ENCODE data around the gene CLIC5.

- TF ChIP-seq EZH2 (IDR thresholded peaks at IDR 0.05; ENCODE audit: borderline replicate concordance, insufficient read depth, low read length, poor library complexity, severe bottlenecking) (no peak), CTCF (IDR thresholded peaks at IDR 0.05; ENCODE audit: poor library complexity, severe bottlenecking) (no peak), REST (IDR thresholded peaks at IDR 0.05; ENCODE audit: borderline replicate concordance) (no peak), MXI1 (conservative IDR thresholded peaks at IDR 0.05; ENCODE audit: poor library complexity, severe bottlenecking) (no peak), TAF1 (IDR thresholded peaks at IDR 0.05; ENCODE audit: low read depth) (no peak)
These were observed 33.2 kb downstream of the CLIC5 start for GRCh38 chr6:45982280-45983036.
